Stimulated activated CD8-positive, alpha-beta memory T cell treated with anti-CD3 and anti-CD28 coated beads, Interleukin-7, amount 100 ng/mL, for 48 hours (primary cell): ENCODE data around the gene PLCB2.

Experiments
- DNase-seq, 2 donors: peaks; one replicate each; pipeline ENCODE4 v3.0.0-alpha.2; 2020; ENCODE audit warnings: low read depth in 1 of 2; ENCODE audit errors: extremely low read depth in 1 of 2

Gene PLCB2

GRCh38 chr15:40307421-40308211 is at the start of gene PLCB2:
Gene PLCB2, minus strand, starts transcription at chr15:40307935. Its CDS starts 263 bp downstream, at chr15:40307672.
- peak in 1 of 2 donors; percentile 48 for DNase-seq

- DNase-seq: no peak
Measured at GRCh38 chr15:40357246-40357645, 49.5 kb upstream of the PLCB2 start.

- no peak for DNase-seq
Measured at GRCh38 chr15:40355976-40356585, 48.3 kb upstream of the PLCB2 start.

- DNase-seq: no peak
Measured at GRCh38 chr15:40354408-40355171, 46.9 kb upstream of the PLCB2 start.

GRCh38 chr15:40353697-40354096 is 46.0 kb upstream of the PLCB2 start:
- DNase-seq: no peak

- no peak for DNase-seq
Measured at GRCh38 chr15:40352281-40352901, 44.7 kb upstream of the PLCB2 start.

GRCh38 chr15:40349163-40349562 is 41.4 kb upstream of the PLCB2 start:
- no peak for DNase-seq

GRCh38 chr15:40348474-40348870 is 40.7 kb upstream of the PLCB2 start:
- no peak for DNase-seq

- DNase-seq: no peak
Measured at GRCh38 chr15:40347559-40348473, 40.1 kb upstream of the PLCB2 start.

- no peak for DNase-seq
Measured at GRCh38 chr15:40346579-40347558, 39.1 kb upstream of the PLCB2 start.

- DNase-seq: no peak
Measured at GRCh38 chr15:40345867-40346578, 38.3 kb upstream of the PLCB2 start.

GRCh38 chr15:40345225-40345866 is 37.6 kb upstream of the PLCB2 start:
- DNase-seq: no peak

- peak in 1 of 2 donors; percentile 43 for DNase-seq
Measured at GRCh38 chr15:40344631-40345120, 36.9 kb upstream of the PLCB2 start.

GRCh38 chr15:40344217-40344616 is 36.5 kb upstream of the PLCB2 start:
- no peak for DNase-seq

GRCh38 chr15:40343512-40343911 is 35.8 kb upstream of the PLCB2 start:
- DNase-seq: no peak

- DNase-seq: no peak
Measured at GRCh38 chr15:40342416-40343320, 34.9 kb upstream of the PLCB2 start.
